GM21423 (cell line): Measurements from ENCODE around the gene CYP2W1.
A peak's percentile ranks its signal among the peaks of the same experiment; 100 is the strongest.

Source experiments
- ATAC-seq: cut with Tn5 transposase; IDR thresholded peaks from one replicate; pipeline ENCODE4 v1.9.1; 2021; ENCODE audit warnings: mild to moderate bottlenecking, moderate library complexity; ENCODE audit not compliant: unreplicated experiment

Gene CYP2W1

DNA sequence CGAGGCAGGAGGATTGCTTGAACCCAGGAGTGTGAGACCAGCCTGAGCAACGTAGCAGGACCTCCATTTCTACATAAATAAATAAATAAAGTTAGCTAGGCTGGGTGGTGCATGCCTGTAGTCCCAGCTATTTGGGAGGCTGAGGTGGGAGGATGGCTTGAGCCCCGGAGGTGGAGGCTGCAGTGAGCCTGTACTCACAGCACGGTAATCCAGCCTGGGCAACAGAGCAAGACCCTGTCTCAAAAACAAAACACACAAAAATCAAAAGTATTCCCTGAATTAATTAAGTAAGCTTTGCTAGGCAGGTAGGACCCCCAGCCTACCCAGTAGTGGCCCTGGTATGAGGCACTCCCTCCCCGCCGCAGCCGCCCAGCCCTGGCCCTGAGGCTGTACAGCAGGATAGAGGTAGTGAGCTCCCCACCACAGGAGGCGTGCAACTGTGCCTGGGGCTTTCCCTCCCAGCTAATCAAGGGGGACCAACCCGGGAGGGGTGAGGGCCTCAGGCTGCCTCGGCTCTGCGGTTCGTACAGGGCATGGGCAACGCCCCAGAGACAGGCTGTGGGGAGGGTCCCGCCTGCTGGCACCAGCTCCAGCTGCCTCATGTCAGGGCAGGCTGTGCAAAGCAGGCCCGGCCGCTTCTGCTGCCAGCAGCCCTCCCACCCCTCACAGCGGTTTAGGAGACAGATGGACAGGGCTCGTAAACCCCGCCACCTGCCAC lies 1.0 kb upstream of the CYP2W1 start:
- no peak for ATAC-seq

DNA sequence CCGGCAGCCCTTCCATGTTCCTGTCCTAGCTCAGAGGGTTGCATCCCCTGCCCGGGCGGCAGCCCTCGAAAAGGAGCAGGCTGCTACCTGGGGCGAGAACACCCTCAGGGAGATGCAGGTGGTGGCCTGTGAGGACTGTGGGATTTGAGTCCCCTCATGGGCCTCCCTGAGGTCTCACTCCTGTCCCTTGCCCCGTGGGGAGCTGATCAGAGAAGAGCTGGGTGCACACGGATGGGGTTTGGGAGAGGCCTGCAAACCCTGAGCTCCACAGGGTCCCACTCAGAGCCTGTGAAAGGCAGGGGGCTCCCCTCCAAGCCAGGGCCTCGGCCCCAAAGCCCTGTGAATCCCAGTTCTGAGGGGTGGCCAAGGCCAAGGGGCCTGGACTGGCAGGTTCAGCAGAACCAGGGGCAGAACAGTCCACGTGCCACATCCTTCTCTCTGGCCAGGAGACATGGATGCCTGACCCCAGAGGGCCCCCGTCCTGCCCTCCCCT lies 424 bp upstream of the CYP2W1 start:
- ATAC-seq, result no peak

DNA sequence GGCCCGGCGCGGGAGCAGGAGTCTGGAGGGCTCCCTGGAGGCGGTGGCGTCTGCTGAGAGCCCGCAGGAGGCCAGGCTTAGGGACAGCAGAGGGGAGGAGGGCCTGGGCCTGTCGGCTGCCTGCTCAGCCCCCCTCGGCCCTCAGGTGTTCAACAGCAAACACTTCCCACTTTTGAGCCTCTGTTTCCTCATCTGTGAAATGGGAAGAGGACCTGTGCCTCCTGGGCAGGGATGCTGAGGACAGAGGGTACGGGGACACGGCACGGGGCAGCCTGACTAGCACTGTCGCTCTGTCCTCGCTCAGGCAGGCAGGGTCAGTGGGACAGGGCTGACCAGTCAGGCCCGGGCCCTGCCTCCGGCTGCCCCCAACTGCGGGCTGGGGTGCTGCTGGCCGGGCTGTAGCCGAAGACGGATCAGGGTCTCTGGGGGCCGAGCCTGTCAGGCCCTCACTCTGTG lies 663 bp downstream of the CYP2W1 start:
- no peak for ATAC-seq

DNA sequence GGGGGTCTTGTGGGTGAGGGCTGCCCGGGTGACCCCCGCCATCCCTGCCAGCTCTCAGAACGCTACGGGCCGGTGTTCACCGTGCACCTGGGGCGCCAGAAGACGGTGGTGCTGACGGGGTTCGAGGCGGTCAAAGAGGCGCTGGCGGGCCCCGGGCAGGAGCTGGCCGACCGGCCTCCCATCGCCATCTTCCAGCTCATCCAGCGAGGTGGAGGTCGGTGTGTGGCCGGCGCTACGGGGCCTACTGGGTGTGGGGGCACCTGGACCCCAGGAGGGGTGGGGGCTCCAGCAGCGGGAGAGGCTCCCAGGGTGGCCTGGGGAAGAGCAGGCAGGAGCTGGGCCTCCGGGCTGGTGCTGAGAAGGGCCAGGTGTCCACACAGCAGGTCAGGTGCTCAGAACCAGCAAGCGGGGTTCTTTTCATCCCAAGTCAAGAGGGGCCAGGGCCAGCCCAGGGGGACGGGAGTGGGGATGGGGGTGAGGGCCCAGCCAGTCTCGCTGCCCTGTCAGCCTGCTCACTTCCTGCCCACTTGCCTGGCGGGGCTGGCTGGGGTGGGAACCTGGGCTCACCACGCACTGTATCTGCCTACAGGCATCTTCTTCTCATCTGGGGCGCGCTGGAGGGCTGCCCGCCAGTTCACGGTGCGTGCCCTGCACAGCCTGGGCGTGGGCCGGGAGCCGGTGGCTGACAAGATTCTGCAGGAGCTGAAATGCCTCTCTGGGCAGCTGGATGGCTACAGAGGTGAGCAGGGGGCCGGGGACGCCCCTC lies 1.6 kb downstream of the CYP2W1 start:
- no peak for ATAC-seq

DNA sequence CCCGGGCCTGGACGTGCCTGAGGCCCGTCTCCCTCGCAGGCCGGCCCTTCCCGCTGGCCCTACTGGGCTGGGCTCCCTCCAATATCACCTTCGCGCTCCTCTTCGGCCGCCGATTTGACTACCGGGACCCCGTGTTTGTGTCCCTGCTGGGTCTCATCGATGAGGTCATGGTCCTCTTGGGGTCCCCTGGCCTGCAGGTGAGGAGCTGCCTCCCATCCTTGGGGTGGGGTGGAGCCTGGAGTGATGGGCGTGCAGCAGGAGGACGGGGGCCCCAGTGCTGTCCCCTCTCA lies 2.1 kb downstream of the CYP2W1 start:
- no peak for ATAC-seq

DNA sequence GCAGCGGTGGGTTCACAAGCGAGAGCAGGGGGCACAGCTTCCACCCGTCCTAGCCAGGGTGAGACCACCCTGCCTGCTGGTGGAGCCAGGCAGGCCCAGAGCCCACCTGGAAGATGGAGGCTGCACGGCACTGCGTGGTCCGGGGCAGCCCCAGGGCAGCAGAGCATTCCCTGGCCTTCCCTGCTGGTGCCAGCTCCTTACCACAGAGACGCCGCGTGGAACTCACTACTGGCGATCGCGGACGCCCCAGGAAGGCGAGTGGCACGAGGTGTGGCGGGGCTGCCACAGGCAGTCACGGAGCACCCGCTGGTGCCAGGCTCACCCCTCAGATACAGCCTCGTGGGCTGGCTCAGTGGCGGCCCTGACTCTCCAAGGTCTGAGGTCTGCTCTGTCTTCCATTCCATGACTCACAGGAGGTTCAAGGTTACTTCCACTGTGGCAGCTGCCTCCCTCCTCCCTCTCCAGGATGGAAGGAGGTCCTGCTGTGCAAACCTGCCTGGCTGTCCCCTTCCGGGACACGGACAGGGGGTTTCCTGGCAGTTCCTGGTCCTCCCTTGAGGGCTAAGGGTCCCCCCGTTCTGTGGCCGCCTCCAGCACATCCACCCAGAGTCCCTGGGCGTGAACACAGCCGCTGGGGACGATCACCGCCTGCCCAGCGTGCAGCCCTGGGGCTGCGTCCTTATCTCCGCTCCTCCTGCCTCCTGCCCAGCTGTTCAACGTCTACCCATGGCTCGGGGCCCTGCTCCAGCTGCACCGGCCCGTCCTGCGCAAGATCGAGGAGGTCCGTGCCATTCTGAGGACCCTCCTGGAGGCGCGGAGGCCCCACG lies 3.1 kb downstream of the CYP2W1 start:
- no peak for ATAC-seq

DNA sequence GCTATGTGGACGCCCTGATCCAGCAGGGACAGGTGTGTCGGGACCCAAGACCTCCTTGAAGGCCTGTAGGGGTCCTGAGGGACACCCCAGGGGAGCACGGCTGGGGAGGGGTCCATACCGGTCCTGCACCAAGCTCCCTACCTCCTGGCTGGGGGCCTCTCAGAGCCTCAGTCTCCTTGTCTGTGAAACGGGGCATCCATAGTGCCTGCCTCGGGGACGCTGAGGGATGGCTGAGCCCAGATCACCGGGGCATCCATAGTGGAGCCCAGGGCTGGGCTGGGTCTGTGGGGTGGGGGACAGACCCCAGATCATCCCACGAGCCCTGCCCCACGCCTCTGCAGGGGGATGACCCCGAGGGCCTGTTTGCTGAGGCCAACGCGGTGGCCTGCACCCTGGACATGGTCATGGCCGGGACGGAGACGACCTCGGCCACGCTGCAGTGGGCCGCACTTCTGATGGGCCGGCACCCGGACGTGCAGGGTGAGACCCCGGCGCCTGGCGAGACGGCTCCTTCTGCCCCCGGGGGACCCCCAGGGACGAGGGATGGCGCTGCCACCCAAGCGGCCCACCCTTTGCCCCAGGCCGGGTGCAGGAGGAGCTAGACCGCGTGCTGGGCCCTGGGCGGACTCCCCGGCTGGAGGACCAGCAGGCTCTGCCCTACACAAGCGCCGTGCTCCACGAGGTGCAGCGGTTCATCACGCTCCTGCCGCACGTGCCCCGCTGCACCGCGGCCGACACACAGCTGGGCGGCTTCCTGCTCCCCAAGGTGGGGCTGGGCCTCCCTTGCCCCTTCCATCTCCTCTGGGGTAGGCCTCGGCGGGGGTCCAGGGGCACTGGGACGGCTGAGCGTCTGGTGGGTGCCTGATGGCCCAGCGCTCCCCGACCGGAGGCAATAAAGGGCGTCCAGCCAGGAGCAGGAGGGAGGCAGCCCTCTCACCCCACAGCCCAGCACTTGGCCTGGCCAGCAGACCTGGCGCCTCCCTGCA lies 4.1 kb downstream of the CYP2W1 start:
- ATAC-seq, result no peak

DNA sequence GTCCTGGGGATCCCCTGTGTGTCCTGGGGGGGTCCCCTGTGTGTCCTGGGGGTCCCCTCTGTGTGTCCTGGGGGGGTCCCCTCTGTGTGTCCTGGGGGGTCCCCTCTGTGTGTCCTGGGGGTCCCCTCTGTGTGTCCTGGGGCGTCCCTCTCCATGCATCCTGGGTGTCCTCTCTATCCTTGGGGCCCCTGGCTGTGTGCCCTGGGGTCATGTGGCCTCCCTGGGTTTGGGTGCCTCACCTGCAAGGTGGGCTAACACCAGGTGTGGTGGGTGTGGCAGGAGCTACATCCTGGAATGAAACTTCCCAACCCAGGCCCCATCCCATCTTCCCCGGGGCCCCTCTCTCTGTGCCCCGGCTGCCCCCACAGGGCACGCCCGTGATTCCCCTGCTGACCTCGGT lies 4.9 kb downstream of the CYP2W1 start:
- no peak for ATAC-seq

DNA sequence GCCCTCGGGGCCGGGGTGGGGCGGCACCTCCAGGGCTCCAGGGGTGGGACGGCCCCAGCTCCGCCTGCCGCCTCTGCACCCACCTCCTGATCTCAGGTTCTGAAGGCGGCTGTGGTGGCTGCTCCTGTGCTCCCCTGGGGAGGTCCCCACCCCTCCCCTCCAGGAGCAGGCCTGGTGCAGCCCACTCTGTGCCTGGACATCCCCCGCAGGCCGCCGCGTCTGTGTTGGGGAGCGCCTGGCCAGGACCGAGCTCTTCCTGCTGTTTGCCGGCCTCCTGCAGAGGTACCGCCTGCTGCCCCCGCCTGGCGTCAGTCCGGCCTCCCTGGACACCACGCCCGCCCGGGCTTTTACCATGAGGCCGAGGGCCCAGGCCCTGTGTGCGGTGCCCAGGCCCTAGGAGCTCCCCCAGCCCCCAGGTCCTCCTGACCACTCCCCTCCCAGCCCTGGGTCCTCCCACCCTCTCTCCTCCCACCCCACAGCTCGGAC lies 5.5 kb downstream of the CYP2W1 start:
- ATAC-seq, result no peak

DNA sequence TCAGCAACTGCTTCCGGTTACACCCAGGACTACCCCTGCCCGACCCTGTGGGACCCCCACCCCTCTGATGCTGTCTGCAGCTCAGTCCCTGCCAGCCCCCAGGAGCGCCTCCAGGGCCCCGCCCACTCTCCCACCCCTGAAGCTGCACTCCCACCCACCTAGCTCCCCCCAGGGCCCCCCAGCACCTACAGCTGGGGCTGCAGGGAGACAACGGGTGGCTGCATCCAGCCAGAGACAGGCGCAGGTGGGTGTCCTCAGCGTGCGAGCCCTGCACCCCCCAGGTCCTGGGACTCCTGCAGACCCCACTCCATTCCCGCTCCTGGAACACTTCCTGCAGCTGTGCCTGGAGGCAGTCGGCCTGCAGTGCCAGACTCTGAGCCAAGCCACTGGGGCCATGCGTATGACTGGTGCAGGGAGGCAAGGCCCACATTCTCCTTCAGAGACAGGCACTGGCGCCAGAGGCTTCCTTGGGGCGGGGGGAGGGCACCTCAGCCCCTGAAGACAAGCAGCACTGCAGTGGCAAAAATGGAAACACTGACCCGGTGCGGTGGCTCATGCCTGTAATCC lies 6.1 kb downstream of the CYP2W1 start:
- ATAC-seq, result no peak

DNA sequence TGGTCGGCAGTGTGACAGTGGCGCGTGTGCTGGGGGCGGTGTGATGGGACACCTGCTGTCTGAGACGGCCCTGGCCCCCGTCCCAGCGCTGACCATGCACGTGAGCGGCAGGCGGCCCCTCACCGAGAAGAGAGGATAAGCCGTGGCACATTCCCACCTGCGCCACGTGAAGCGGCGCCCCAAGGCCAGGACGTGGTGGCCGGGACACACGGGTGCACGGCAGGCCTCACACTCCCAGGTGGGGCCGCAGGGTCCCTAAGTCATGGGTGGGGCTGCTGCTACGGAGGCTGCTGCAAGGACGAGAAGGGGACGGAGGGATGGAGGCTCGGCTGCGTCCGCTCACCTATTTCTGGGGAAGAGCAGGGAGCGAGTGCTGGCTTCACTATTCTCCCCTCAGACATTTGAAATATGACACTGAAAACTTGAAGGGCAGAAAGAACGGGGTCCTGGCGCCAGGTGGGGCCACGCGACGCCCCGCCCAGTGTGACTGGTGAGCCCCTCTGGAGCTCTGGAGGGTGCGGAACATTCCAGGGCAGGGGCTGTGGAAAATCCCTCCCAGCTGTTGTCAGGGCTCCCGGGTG lies 7.5 kb downstream of the CYP2W1 start:
- no peak for ATAC-seq

DNA sequence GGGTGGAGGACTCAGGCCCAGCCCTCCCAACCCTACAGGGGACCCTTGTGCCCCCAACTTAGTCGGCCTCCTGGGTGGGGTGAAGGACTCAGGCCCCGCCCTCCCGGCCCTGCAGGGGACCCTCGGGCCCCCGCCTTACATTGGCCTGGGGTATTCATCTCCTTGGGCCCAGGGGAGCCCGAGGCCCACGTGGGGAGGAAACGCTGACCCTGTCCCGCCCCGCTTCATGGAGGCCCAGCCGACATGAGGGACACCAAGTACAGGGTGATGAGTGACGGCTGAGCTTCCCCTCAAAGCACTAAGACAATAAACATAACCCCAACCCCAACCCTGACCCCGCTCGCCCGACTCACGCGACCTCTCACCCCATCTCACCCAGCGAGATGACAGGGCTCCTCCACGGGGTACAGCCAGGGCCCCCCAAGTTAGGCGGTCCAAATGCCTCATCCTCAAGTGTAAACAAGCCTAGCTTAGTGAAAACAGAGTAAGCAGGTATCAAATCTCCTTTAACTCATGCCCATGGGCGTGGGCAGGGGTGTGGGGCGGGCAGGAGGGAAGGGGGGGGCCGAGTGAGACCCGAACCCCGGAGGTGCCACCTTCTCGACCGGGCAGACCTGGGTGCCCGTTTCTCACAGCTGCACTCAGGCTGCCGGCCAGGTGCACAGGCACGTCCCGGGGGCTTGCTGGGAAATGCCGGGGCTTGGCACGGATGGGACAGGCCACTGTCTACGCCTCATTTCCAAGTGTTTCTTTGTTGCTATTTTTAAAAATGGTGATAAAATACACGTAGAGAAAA lies 8.2 kb downstream of the CYP2W1 start:
- no peak for ATAC-seq

DNA sequence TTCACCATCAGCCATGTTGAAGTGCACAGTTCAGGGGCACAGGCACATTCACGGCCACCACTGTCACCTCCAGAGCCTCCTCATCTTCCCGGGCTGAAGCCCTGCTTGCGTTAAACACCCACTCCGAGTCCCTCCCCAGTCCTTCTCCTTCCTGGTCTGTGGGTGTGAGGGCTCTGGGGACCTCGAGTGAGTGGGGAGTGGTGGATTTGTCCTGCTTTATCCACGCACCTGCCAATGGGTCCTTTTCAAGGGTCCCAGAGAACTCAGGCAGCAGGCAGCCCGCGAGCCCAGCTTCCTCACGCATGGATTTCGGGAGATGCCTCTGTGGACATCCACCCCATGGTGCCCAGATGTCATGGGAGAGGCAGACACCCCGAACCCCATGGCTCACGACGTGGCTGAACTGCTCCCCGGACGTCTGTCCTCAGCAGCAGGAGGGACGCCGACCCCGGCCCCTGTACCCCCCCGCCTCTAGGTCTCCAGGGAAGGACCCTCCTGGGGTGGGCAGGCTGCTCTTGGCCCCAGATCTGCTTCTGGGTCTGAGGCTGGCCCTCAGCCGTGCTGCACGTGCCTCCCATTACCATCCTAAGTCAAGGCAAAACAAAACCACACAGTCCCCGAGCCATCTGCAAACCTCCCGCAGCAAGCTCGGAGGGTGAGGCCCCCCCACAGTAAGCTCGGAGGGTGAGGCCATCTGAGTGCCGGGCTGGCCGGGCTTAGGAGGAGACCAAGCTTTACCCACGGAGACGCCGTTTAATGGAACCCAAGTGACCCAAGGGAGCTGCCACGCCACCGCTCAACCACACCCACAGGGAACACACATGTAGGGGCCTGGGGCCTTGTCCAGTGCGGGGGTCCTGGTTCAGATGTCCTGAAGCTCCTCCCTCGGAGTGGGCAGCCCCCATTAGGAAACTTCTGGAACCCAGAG lies 9.0 kb downstream of the CYP2W1 start:
- no peak for ATAC-seq

DNA sequence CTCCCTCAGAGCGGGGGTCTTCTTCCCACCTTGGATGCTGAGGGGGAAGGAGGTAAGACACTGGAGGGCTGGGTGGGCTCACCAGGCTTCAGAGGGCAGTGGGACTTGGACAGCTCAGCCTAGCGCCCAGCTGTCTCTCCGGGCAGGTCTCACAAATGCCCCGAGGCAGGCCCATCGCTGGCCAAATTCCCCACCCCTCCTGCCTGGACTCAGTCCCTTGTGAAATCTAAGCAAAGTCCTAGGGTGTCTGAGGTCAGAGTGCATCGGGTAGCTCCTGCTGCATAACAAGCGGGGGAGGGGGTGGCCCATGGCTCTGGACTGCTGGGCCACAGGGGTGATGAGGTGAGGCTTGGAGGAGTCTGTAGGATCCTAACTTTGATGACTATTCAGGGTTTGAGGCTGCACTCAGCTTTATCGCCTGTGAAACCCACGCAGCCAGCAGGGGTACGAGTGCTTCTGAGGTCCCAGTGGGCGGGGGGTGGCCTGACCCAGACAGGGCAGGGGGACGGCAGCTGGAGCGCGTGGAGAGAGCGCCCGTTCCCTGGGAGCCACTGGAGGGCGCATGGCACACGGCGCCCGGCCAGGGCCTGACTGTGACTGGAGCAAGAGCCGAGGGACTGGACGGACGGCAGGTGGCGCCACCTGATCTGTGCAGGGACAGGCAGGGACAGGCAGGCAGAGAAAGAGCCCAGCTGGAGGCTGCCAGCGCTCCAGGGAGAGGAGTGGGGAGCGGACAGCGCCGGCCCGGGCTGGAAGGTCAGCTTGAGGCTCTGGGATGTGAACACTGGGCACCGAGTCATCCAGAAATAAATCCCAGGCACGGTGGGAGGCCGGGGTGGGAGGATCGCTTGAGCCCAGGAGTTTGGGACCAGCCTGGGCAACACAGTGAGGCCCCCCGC lies 10.0 kb downstream of the CYP2W1 start:
- peak; percentile 80 for ATAC-seq

DNA sequence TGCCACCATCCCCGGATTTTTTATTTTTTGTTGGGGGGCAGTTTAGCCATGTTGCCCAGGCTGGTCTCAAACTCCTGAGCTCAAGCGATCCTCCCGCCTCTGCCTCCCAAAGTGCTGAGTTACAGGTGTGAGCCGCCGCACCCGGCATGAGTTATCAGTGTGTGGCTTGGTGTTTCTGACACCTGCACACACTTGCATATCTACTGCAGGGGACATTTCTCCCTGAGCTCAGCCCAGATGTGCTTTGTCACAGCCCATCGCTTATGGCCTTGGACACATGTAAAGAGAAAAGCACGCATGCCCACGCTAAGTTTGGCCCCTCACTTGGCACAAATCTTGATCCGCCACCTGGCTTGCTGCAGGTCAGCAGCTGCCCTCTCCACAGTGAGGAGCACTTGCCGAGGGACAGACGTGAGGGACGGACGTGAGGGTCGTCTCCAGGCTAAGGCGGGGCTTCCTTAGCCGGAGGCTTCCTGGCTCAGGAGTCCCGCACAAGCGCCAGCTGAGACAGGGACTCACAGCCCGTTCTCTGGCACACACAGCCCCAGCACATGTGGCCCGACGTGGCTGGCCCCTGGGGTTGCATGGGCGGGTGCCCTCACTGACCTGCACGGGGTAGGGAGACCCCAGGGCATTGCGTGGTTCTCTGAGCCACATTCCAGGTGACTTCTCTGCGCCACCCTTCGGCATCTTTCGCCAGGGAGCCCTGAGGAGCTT lies 11.8 kb downstream of the CYP2W1 start:
- ATAC-seq, result no peak

DNA sequence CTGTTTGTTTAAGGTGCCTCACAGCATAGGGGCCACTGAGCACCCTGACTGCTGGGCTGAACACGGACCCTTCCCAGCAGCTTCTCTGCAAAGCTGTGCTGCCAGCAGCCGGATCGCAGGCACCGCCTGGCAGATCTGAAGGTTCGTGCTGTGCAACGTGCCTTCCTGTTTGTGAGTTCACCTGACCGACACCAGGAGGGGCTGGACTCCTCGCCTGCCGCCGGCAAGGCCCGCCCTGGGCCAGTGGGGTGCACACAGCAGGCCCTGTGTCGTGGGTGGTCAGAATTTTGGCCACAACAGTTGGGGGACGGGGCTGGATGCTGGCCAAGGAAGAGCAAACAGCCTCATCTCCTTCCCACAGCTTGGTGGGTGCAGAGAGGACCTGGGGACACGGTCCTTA lies 12.6 kb downstream of the CYP2W1 start:
- ATAC-seq, result no peak
